Smooth muscle cell (in vitro differentiated cells): Measurements from ENCODE around the gene KCNQ5. TPM values are rescaled to one million over a fixed set of nuclear protein-coding genes. Genes with fewer than 3 reads are reported as not detected.

Experiments used
- DNase-seq: peaks from one replicate; lab custom pipeline; 2025; ENCODE audit not compliant: unreplicated experiment; lab: John Stamatoyannopoulos, UW
- H2AFZ ChIP-seq: fragments of 200-600 bp; sonication (generic); 2 replicates; pipeline ENCODE4 v1.6.0; 2016; ENCODE audit warnings: antibody characterized with exemption, low read depth, mild to moderate bottlenecking
- H3F3A ChIP-seq: fragments of 200-600 bp; sonication (generic); 2 replicates; pipeline ENCODE4 v1.6.0; 2017; ENCODE audit warnings: antibody characterized with exemption, low read depth
- H3K27ac ChIP-seq: fragments of 200-600 bp; sonication (generic); 2 replicates; pipeline ENCODE4 v1.5.1; 2016; ENCODE audit warnings: low read depth, mild to moderate bottlenecking
- H3K27me3 ChIP-seq: fragments of 200-600 bp; sonication (generic); 2 replicates; pipeline ENCODE4 v1.6.1; 2016; ENCODE audit warnings: low read depth, mild to moderate bottlenecking
- H3K36me3 ChIP-seq: fragments of 200-600 bp; sonication (generic); 2 replicates; pipeline ENCODE4 v1.5.1; 2016; ENCODE audit warnings: low read depth
- H3K4me1 ChIP-seq: fragments of 200-600 bp; sonication (generic); 2 replicates; pipeline ENCODE4 v1.5.1; 2016; ENCODE audit warnings: low read depth
- H3K4me2 ChIP-seq: fragments of 200-600 bp; sonication (generic); 2 replicates; pipeline ENCODE4 v1.6.0; 2016; ENCODE audit warnings: mild to moderate bottlenecking
- H3K4me3 ChIP-seq: fragments of 200-600 bp; sonication (generic); 2 replicates; pipeline ENCODE4 v1.5.1; 2016; ENCODE audit warnings: mild to moderate bottlenecking
- H3K79me2 ChIP-seq: fragments of 200-600 bp; sonication (generic); 2 replicates; pipeline ENCODE4 v1.6.0; 2016; ENCODE audit warnings: low read depth, mild to moderate bottlenecking
- H3K9ac ChIP-seq: fragments of 200-600 bp; sonication (generic); 2 replicates; pipeline ENCODE4 v1.6.0; 2016; ENCODE audit warnings: low read depth
- H3K9me3 ChIP-seq: fragments of 200-600 bp; sonication (generic); replicated peaks from 2 replicates; pipeline ENCODE4 v1.5.1; 2016; ENCODE audit warnings: low read depth
- H4K20me1 ChIP-seq: fragments of 200-600 bp; sonication (generic); 2 replicates; pipeline ENCODE4 v1.6.0; 2016; ENCODE audit warnings: low read depth
- CTCF ChIP-seq: fragments of 200-600 bp; sonication (generic); IDR thresholded peaks from 2 replicates; pipeline ENCODE4 v1.5.1; 2017; ENCODE audit warnings: borderline replicate concordance, mild to moderate bottlenecking, antibody characterized with exemption; ENCODE audit not compliant: insufficient read depth, poor library complexity, severe bottlenecking
- WGBS: methylation state at CpG from one replicate; pipeline ENCODE4 v1.1.7; 2016; ENCODE audit warnings: low lambda C conversion rate; 5-methylcytosine and 5-hydroxymethylcytosine counted together
- polyA plus RNA-seq: library from polyadenylated mRNA; unstranded; fragments of >200 nt; fragmentation: Nextera tagmentation; extraction: Ambion mirVana; gene quantifications from 2 replicates; pipeline ENCODE4 v1.2.1, GENCODE V29; 2016
- total RNA-seq: library from RNA; depleted of rRNA; stranded (reverse); fragments of >200 nt; gene quantifications from 2 replicates; pipeline ENCODE4 v1.2.3, GENCODE V29; 2014

Gene KCNQ5
- total and polyA plus RNA-seq, 2 experiments from 2014 or later: 1.2 to 2.0 TPM

- no peak for TF ChIP-seq CTCF
- WGBS: 83% methylated on average over 4 of the region's 4 CpGs
Measured at GRCh38 chr6:73204252-73204651, 582.4 kb downstream of the KCNQ5 start.

GRCh38 chr6:73207221-73207837 lies 585.5 kb downstream of the KCNQ5 start:
- DNase-seq: no peak
- H3K9me3 ChIP-seq: no peaks in the 10 kb centered on the region
- H3K4me2 ChIP-seq: no peak overlapping the region
- no peaks in the 10 kb centered on the region for H3K36me3 ChIP-seq
- TF ChIP-seq CTCF: no peak
- H3F3A ChIP-seq: no peaks in the 10 kb centered on the region
- H2AFZ ChIP-seq: no peak overlapping the region
- H3K79me2 ChIP-seq: no peaks in the 10 kb centered on the region
- H3K4me1 ChIP-seq: no peaks in the 10 kb centered on the region
- 88% methylated on average over 3 of the region's 3 CpGs for WGBS
- H4K20me1 ChIP-seq: no peaks in the 10 kb centered on the region
- H3K9ac ChIP-seq: no peak overlapping the region
- H3K27ac ChIP-seq: no peak overlapping the region
- H3K4me3 ChIP-seq: no peak overlapping the region
- H3K27me3 ChIP-seq: no peaks in the 10 kb centered on the region

More at GRCh38 chr6:73204252-73204651, 582.4 kb downstream of the KCNQ5 start:
- no peak overlapping the region for H2AFZ ChIP-seq
- no peak overlapping the region for H3K27ac ChIP-seq
- H3K36me3 ChIP-seq: no peaks in the 10 kb centered on the region
- no peak for DNase-seq
- no peaks in the 10 kb centered on the region for H3K4me1 ChIP-seq
- H3K4me2 ChIP-seq: no peak overlapping the region
- H3K27me3 ChIP-seq: no peaks in the 10 kb centered on the region
- H3K9me3 ChIP-seq: no peaks in the 10 kb centered on the region
- no peaks in the 10 kb centered on the region for H4K20me1 ChIP-seq
- H3K4me3 ChIP-seq: no peak overlapping the region
- no peak overlapping the region for H3K9ac ChIP-seq
- H3K79me2 ChIP-seq: no peaks in the 10 kb centered on the region
- no peaks in the 10 kb centered on the region for H3F3A ChIP-seq

DNA sequence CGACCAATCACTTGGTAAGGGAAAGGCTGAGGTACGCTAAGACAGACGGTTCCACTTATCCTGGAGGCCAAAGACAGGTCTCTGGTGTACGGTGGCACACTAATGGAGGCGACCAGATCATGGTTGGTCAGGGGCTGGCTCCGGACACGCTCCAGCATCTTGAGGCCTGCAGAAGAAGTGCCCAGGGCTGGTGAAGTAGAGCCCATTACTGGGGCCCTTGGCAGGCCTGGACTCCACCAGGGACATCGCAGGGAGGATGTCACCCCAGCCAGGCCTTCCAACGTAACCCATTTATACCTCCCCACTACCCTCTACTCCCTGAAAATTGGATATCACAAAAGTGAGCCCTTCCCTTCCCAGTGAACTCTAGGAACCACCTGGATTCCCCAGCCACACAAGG lies 587.3 kb downstream of the KCNQ5 start:
- H3K9ac ChIP-seq: no peak overlapping the region
- H3K36me3 ChIP-seq: no peaks in the 10 kb centered on the region
- TF ChIP-seq CTCF: no peak
- H3K79me2 ChIP-seq: no peaks in the 10 kb centered on the region
- H2AFZ ChIP-seq: no peak overlapping the region
- no peak overlapping the region for H3K4me3 ChIP-seq
- WGBS: 92% methylated on average over 9 of the region's 9 CpGs
- no peaks in the 10 kb centered on the region for H3K27me3 ChIP-seq
- H3K27ac ChIP-seq: no peak overlapping the region
- H3K4me2 ChIP-seq: no peak overlapping the region
- H3K4me1 ChIP-seq: no peaks in the 10 kb centered on the region
- DNase-seq: no peak
- H3K9me3 ChIP-seq: no peaks in the 10 kb centered on the region
- no peaks in the 10 kb centered on the region for H4K20me1 ChIP-seq
- no peaks in the 10 kb centered on the region for H3F3A ChIP-seq

- Histone ChIP-seq H3K4me3 (no peak overlapping the region), H3K36me3 (no peaks in the 10 kb centered on the region), H3K79me2 (no peaks in the 10 kb centered on the region), H3K9ac (no peak overlapping the region), H3K27ac (no peak overlapping the region), H3K4me1 (no peaks in the 10 kb centered on the region), H3K4me2 (no peak overlapping the region), H4K20me1 (no peaks in the 10 kb centered on the region), H3F3A (no peaks in the 10 kb centered on the region), H2AFZ (no peak overlapping the region), H3K9me3 (no peaks in the 10 kb centered on the region), H3K27me3 (no peaks in the 10 kb centered on the region)
- DNase-seq: no peak
- TF ChIP-seq CTCF: no peak
- 97% methylated on average over 2 of the region's 2 CpGs for WGBS
Measured at GRCh38 chr6:73216859-73217258, 595.0 kb downstream of the KCNQ5 start.
